ENCODE results near the gene CLEC2L. TPM values are rescaled to one million over a fixed set of nuclear protein-coding genes. Genes with fewer than 3 reads are reported as not detected.

CLEC2L gene
- total and polyA plus RNA-seq, 2 of the 13 experiments (the other 11 are each of a cell fraction or from before 2014, with no cell fraction given) = 0.20 to 0.25 TPM

DNA sequence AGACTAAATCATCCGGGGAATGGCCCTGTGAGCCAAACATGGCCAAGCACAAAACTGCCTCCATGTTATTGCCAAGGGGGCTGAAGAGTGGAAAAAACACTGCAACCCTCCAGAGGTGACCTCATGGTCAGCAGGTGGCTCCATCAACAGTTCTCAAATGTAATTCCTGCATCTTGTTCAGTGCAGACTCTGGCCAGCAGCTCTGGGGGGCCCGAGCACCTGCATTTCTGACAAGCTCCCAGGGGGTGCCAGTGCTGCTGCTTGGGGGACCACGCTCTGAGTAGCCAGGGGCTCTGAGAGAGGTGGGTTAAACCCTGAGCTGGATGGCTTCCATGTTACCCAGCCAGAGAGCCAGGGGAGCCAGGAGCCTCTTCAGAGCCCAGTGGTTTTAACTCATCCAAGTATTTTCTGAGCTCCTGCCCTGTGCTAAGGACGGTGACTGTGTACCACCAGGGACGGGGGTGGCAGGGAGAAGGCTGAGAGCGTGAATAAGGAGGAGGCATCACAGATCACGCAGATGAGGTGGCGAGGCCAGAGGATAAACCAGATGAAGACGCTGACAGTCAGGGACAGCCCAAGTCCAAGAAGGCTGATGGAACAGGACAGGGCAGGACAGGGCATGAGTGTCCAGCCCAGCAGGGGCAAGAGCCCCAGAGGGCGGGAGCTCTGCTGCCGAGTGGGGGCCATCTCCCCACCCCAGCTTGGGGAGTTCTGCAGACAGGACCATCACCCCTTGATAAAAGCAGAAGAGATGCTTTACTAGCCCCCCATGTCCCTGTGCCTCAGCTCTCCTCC is 52.9 kb downstream of the CLEC2L start (continued):
- TF ChIP-seq ZNF460 (CRISPR knock-in tag; IDR thresholded peaks at IDR 0.05; ENCODE audit: borderline replicate concordance) (no peak), ZNF552 (CRISPR knock-in tag; IDR thresholded peaks at IDR 0.05; ENCODE audit: borderline replicate concordance) (no peak), PAWR (CRISPR knock-in tag; IDR thresholded peaks at IDR 0.05; ENCODE audit: borderline replicate concordance) (no peak), SNAPC5 (CRISPR knock-in tag; IDR thresholded peaks at IDR 0.05; ENCODE audit: borderline replicate concordance) (no peak), PHF5A (CRISPR knock-in tag; IDR thresholded peaks at IDR 0.05; ENCODE audit: low read depth, unreplicated experiment) (no peak)

- no peak for FAIRE-seq
- no peak for ATAC-seq
- ChIA-PET CTCF (ENCODE audit: low intra/inter-chr PET ratio, low total read pairs) (no interaction called here), POLR2A (no interaction called here)
- in situ Hi-C loops (cut with HindIII; ENCODE audit: extremely low pct_ligation_motif_present, low pct_unique_long_range_greater_than_20kb) = no loop called here
- Histone ChIP-seq H3K79me2 (ENCODE audit: insufficient read depth, low read length) (no peaks in the 10 kb centered on the region), H3K4me2 (ENCODE audit: low read depth, low read length) (no peak overlapping the region), H3K27me3 (ENCODE audit: control insufficient read depth in 1 of 2, insufficient read depth in 2 of 2, low read length in 2 of 2) (no peaks in the 10 kb centered on the region), H3K4me3 (replicated peaks in 1 of 3; ENCODE audit: insufficient read depth in 1 of 3, low read depth in 2 of 3, low read length in 3 of 3) (no peak overlapping the region), H3K4me1 (ENCODE audit: insufficient read depth, low read length) (no peaks in the 10 kb centered on the region), H3K9ac (ENCODE audit: insufficient read depth, low read depth, low read length) (no peak overlapping the region), H2AFZ (ENCODE audit: low read length) (no peak overlapping the region), H3K27ac (ENCODE audit: extremely low read length, insufficient read depth, low read length) (no peak overlapping the region), H4K20me1 (ENCODE audit: insufficient read depth, low read length) (no peaks in the 10 kb centered on the region), H3K9me3 (ENCODE audit: low read length) (no peaks in the 10 kb centered on the region), H3K36me3 (replicated peaks in 1 of 2; ENCODE audit: control insufficient read depth in 1 of 2, insufficient read depth in 2 of 2, low read length in 2 of 2) (peaks cover 34 to 64% of the 10 kb centered on the region in 2 experiments)
- WGBS (ENCODE audit: low lambda C conversion rate) = 93% methylated on average over 2 of the region's 3 CpGs
- intact Hi-C loops (cut with micrococcal nuclease; ENCODE audit: unreplicated experiment) = no loop called here
- DNase-seq (ENCODE audit: low spot score) = no peak
- no TSS peak for BruUV-seq (replicated peaks)
- no peak for TF ChIP-seq KLF13 (CRISPR knock-in tag; IDR thresholded peaks at IDR 0.05)
- no peak for TF ChIP-seq ZNF3 (CRISPR knock-in tag; IDR thresholded peaks at IDR 0.05)
- TF ChIP-seq ZNF781 (CRISPR knock-in tag; IDR thresholded peaks at IDR 0.05; ENCODE audit: borderline replicate concordance, not compliant biosample characterization) = no peak
- TF ChIP-seq ZNF792 (CRISPR knock-in tag; IDR thresholded peaks at IDR 0.05) = no peak
- no peak for TF ChIP-seq TBX3 (IDR thresholded peaks at IDR 0.05; ENCODE audit: borderline replicate concordance)
- TF ChIP-seq, protein P1, sequence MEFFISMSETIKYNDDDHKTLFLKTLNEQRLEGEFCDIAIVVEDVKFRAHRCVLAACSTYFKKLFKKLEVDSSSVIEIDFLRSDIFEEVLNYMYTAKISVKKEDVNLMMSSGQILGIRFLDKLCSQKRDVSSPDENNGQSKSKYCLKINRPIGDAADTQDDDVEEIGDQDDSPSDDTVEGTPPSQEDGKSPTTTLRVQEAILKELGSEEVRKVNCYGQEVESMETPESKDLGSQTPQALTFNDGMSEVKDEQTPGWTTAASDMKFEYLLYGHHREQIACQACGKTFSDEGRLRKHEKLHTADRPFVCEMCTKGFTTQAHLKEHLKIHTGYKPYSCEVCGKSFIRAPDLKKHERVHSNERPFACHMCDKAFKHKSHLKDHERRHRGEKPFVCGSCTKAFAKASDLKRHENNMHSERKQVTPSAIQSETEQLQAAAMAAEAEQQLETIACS (CRISPR knock-in tag; IDR thresholded peaks at IDR 0.05) = no peak
- no peak for TF ChIP-seq HNF4G (IDR thresholded peaks at IDR 0.05; ENCODE audit: borderline replicate concordance, low read depth, low read length)
- TF ChIP-seq HNF4G (CRISPR knock-in tag; IDR thresholded peaks at IDR 0.05; ENCODE audit: borderline replicate concordance, low read depth) = no peak
- TF ChIP-seq, protein P2, sequence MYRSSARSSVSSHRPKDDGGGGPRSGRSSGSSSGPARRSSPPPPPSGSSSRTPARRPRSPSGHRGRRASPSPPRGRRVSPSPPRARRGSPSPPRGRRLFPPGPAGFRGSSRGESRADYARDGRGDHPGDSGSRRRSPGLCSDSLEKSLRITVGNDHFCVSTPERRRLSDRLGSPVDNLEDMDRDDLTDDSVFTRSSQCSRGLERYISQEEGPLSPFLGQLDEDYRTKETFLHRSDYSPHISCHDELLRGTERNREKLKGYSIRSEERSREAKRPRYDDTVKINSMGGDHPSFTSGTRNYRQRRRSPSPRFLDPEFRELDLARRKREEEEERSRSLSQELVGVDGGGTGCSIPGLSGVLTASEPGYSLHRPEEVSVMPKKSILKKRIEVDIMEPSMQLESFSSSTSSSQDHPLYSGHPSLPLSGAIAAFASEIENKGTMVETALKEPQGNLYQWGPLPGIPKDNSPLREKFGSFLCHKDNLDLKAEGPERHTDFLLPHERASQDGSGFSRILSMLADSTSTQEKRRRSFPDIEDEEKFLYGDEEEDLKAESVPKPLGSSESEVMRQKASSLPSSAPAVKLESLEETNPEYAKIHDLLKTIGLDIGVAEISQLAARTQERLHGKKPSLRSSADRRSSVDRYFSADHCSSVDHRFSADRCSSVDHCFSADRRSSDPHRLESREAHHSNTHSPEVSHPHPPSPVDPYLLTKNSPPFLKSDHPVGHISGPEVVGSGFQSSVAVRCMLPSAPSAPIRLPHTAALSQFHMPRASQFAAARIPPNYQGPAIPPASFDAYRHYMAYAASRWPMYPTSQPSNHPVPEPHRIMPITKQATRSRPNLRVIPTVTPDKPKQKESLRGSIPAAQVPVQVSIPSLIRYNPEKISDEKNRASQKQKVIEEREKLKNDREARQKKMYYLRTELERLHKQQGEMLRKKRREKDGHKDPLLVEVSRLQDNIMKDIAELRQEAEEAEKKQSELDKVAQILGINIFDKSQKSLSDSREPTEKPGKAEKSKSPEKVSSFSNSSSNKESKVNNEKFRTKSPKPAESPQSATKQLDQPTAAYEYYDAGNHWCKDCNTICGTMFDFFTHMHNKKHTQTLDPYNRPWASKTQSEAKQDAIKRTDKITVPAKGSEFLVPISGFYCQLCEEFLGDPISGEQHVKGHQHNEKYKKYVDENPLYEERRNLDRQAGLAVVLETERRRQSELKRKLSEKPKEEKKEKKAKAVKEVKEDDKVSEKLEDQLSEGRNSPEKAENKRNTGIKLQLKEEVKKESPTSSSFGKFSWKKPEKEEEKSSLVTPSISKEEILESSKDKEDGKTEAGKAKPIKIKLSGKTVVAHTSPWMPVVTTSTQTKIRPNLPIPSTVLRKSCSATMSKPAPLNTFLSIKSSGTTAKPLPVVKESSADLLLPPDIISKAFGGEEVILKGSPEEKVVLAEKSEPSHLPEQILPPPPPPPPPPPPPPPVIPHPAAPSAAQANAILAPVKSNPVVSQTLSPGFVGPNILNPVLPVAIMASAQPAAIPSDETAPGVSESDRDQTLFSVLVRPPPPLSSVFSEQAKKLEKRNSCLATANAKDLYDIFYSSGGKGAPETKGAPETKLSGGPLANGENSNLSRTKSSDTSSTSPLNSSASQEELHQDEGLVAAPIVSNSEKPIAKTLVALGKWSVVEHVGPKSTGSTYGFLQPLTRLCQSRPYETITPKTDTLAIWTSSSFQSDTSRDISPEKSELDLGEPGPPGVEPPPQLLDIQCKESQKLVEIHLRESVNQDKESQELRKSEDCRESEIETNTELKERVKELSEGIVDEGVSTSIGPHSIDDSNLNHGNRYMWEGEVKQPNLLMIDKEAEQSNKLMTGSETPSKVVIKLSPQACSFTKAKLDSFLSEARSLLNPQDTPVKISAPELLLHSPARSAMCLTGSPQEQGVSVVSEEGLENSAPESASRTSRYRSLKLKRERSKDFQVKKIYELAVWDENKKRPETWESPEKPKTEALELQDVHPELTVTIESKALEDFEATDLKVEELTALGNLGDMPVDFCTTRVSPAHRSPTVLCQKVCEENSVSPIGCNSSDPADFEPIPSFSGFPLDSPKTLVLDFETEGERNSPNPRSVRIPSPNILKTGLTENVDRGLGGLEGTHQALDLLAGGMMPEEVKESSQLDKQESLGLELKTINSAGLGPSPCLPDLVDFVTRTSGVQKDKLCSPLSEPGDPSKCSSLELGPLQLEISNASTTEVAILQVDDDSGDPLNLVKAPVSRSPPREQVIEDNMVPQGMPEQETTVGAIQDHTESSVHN (CRISPR knock-in tag; IDR thresholded peaks at IDR 0.05) = no peak
These were observed 57.0 kb downstream of the CLEC2L start for GRCh38 chr7:139580435-139580834.

Data from HepG2 (cell line).